Loucy (cell line): Measurements from ENCODE around the gene CREB3L2.

ENCODE experiments used
- H2AFZ ChIP-seq: fragments of 200-600 bp; sonication (generic); 2 replicates; pipeline ENCODE4 v1.6.0; 2016; ENCODE audit warnings: antibody characterized with exemption, mild to moderate bottlenecking, low read length, moderate library complexity
- H3F3A ChIP-seq: fragments of 200-600 bp; 2 replicates; pipeline ENCODE4 v1.6.0; 2016; ENCODE audit warnings: antibody characterized with exemption, low read depth, mild to moderate bottlenecking
- H3K27me3 ChIP-seq: fragments of 200-600 bp; sonication (generic); 2 replicates; pipeline ENCODE4 v1.6.1; 2014; ENCODE audit warnings: low read length, mild to moderate bottlenecking; ENCODE audit not compliant: insufficient read depth, poor library complexity, severe bottlenecking
- H3K36me3 ChIP-seq: fragments of 200-600 bp; sonication (generic); 2 replicates; pipeline ENCODE4 v1.6.1; 2016; ENCODE audit warnings: low read length; ENCODE audit not compliant: insufficient read depth
- H3K4me1 ChIP-seq: fragments of 200-600 bp; sonication (generic); 2 replicates; pipeline ENCODE4 v1.5.1; 2014; ENCODE audit warnings: low read length, mild to moderate bottlenecking; ENCODE audit not compliant: insufficient read depth, poor library complexity, severe bottlenecking
- H3K4me2 ChIP-seq: fragments of 200-600 bp; sonication (generic); 2 replicates; pipeline ENCODE4 v1.6.0; 2014; ENCODE audit warnings: antibody characterized with exemption, low read length, low read depth, mild to moderate bottlenecking; ENCODE audit not compliant: poor library complexity, severe bottlenecking
- H3K4me3 ChIP-seq: fragments of 200-600 bp; sonication (generic); 2 replicates; pipeline ENCODE4 v1.5.1; 2014; ENCODE audit warnings: low read length, mild to moderate bottlenecking, mixed read lengths; ENCODE audit not compliant: poor library complexity, severe bottlenecking
- H3K79me2 ChIP-seq: fragments of 200-600 bp; sonication (generic); 2 replicates; pipeline ENCODE4 v1.6.1; 2014; ENCODE audit warnings: low read length; ENCODE audit not compliant: insufficient read depth
- H3K9ac ChIP-seq: fragments of 200-600 bp; sonication (generic); 2 replicates; pipeline ENCODE4 v1.6.0; 2014; ENCODE audit warnings: mild to moderate bottlenecking, low read depth, low read length, moderate library complexity; ENCODE audit not compliant: poor library complexity, severe bottlenecking
- H3K9me2 ChIP-seq: fragments of 200-600 bp; sonication (generic); replicated peaks from 2 replicates; pipeline ENCODE4 v1.6.1; 2016; ENCODE audit warnings: low read depth, low read length, mixed read lengths
- H3K9me3 ChIP-seq: fragments of 200-600 bp; sonication (generic); 2 replicates; pipeline ENCODE4 v1.6.1; 2014; ENCODE audit warnings: mild to moderate bottlenecking, antibody characterized with exemption, low read length, low read depth; ENCODE audit not compliant: insufficient read depth
- H4K20me1 ChIP-seq: fragments of 200-600 bp; sonication (generic); 2 replicates; pipeline ENCODE4 v1.6.0; 2014; ENCODE audit warnings: antibody characterized with exemption, low read length, mild to moderate bottlenecking; ENCODE audit not compliant: insufficient read depth, poor library complexity, severe bottlenecking
- CTCF ChIP-seq: fragments of 200-600 bp; sonication (generic); conservative IDR thresholded peaks from 2 replicates; pipeline ENCODE4 v1.5.1; 2014; ENCODE audit warnings: mild to moderate bottlenecking, antibody characterized with exemption, low read length
- EZH2phosphoT487 ChIP-seq: fragments of 200-600 bp; IDR thresholded peaks from 2 replicates; pipeline ENCODE4 v1.6.1; 2018; ENCODE audit warnings: antibody characterized with exemption, mild to moderate bottlenecking, moderate library complexity, borderline replicate concordance

The CREB3L2 gene

GRCh38 chr7:138032770-138033169, 30.9 kb upstream of the CREB3L2 start:
- H3K4me2 ChIP-seq, result no peak overlapping the region

GRCh38 chr7:138032186-138032585, 30.3 kb upstream of the CREB3L2 start:
- no peak overlapping the region for H3K4me2 ChIP-seq
- TF ChIP-seq EZH2phosphoT487, result no peak
- TF ChIP-seq CTCF, result no peak
- no peak overlapping the region for H2AFZ ChIP-seq
- H3K9me3 ChIP-seq, result peaks cover 4% of the 10 kb centered on the region; the same call in 1 of the 2 replicates
- no peak overlapping the region for H3K4me3 ChIP-seq
- H3F3A ChIP-seq, result no peaks in the 10 kb centered on the region
- H3K9me2 ChIP-seq, result no peaks in the 10 kb centered on the region
- no peaks in the 10 kb centered on the region for H3K4me1 ChIP-seq
- H3K36me3 ChIP-seq, result no peaks in the 10 kb centered on the region
- no peaks in the 10 kb centered on the region for H3K79me2 ChIP-seq
- H4K20me1 ChIP-seq, result no peaks in the 10 kb centered on the region
- no peak overlapping the region for H3K9ac ChIP-seq
- H3K27me3 ChIP-seq, result no peaks in the 10 kb centered on the region

More at GRCh38 chr7:138032770-138033169, 30.9 kb upstream of the CREB3L2 start:
- no peaks in the 10 kb centered on the region for H3K36me3 ChIP-seq
- TF ChIP-seq CTCF, result no peak
- TF ChIP-seq EZH2phosphoT487, result no peak
- H4K20me1 ChIP-seq, result no peaks in the 10 kb centered on the region
- H3K9ac ChIP-seq, result no peak overlapping the region
- H3K9me3 ChIP-seq, result peaks cover 4% of the 10 kb centered on the region; the same call in 1 of the 2 replicates
- H3K4me3 ChIP-seq, result no peak overlapping the region
- no peaks in the 10 kb centered on the region for H3F3A ChIP-seq
- H3K27me3 ChIP-seq, result no peaks in the 10 kb centered on the region
- H3K4me1 ChIP-seq, result no peaks in the 10 kb centered on the region
- H2AFZ ChIP-seq, result no peak overlapping the region
- no peaks in the 10 kb centered on the region for H3K9me2 ChIP-seq
- no peaks in the 10 kb centered on the region for H3K79me2 ChIP-seq

GRCh38 chr7:138030679-138031351, 28.9 kb upstream of the CREB3L2 start:
- Histone ChIP-seq H3K4me1 (no peaks in the 10 kb centered on the region), H3K9me3 (no peaks in the 10 kb centered on the region), H3K9ac (no peak overlapping the region), H3K27me3 (no peaks in the 10 kb centered on the region), H3F3A (no peaks in the 10 kb centered on the region), H4K20me1 (no peaks in the 10 kb centered on the region), H3K4me2 (no peak overlapping the region), H3K79me2 (no peaks in the 10 kb centered on the region), H2AFZ (no peak overlapping the region), H3K9me2 (no peaks in the 10 kb centered on the region), H3K4me3 (no peak overlapping the region), H3K36me3 (no peaks in the 10 kb centered on the region)
- TF ChIP-seq EZH2phosphoT487, result no peak
- no peak for TF ChIP-seq CTCF
